ENCODE results near the gene CDH3. TPM values are rescaled to one million over a fixed set of nuclear protein-coding genes. Genes with fewer than 3 reads are reported as not detected.

The CDH3 gene
- total and polyA plus RNA-seq, 2 of the 13 experiments (the other 11 are each of a cell fraction or from before 2014, with no cell fraction given), result 0.11 TPM; not detected in 1

DNA sequence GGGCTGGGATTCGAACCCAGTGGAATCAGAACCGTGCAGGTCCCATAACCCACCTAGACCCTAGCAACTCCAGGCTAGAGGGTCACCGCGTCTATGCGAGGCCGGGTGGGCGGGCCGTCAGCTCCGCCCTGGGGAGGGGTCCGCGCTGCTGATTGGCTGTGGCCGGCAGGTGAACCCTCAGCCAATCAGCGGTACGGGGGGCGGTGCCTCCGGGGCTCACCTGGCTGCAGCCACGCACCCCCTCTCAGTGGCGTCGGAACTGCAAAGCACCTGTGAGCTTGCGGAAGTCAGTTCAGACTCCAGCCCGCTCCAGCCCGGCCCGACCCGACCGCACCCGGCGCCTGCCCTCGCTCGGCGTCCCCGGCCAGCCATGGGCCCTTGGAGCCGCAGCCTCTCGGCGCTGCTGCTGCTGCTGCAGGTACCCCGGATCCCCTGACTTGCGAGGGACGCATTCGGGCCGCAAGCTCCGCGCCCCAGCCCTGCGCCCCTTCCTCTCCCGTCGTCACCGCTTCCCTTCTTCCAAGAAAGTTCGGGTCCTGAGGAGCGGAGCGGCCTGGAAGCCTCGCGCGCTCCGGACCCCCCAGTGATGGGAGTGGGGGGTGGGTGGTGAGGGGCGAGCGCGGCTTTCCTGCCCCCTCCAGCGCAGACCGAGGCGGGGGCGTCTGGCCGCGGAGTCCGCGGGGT, 92.1 kb downstream of the CDH3 start, which contains the start of gene CDH1 (continued):
- TF ChIP-seq, protein P1, sequence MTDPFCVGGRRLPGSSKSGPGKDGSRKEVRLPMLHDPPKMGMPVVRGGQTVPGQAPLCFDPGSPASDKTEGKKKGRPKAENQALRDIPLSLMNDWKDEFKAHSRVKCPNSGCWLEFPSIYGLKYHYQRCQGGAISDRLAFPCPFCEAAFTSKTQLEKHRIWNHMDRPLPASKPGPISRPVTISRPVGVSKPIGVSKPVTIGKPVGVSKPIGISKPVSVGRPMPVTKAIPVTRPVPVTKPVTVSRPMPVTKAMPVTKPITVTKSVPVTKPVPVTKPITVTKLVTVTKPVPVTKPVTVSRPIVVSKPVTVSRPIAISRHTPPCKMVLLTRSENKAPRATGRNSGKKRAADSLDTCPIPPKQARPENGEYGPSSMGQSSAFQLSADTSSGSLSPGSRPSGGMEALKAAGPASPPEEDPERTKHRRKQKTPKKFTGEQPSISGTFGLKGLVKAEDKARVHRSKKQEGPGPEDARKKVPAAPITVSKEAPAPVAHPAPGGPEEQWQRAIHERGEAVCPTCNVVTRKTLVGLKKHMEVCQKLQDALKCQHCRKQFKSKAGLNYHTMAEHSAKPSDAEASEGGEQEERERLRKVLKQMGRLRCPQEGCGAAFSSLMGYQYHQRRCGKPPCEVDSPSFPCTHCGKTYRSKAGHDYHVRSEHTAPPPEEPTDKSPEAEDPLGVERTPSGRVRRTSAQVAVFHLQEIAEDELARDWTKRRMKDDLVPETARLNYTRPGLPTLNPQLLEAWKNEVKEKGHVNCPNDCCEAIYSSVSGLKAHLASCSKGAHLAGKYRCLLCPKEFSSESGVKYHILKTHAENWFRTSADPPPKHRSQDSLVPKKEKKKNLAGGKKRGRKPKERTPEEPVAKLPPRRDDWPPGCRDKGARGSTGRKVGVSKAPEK (CRISPR knock-in tag; IDR thresholded peaks at IDR 0.05; ENCODE audit: borderline replicate concordance), result no peak
- TF ChIP-seq FOXA1 (IDR thresholded peaks at IDR 0.05), result no peak
- no peak for TF ChIP-seq FOXA1 (CRISPR knock-in tag; IDR thresholded peaks at IDR 0.05)
- no peak for TF ChIP-seq ZNF879 (CRISPR knock-in tag; IDR thresholded peaks at IDR 0.05)
- no peak for TF ChIP-seq SRSF4 (IDR thresholded peaks at IDR 0.05; ENCODE audit: low read depth, low read length, poor library complexity, severe bottlenecking)
- TF ChIP-seq PAF1 (CRISPR knock-in tag; IDR thresholded peaks at IDR 0.05), result no peak
- TF ChIP-seq, protein P2, sequence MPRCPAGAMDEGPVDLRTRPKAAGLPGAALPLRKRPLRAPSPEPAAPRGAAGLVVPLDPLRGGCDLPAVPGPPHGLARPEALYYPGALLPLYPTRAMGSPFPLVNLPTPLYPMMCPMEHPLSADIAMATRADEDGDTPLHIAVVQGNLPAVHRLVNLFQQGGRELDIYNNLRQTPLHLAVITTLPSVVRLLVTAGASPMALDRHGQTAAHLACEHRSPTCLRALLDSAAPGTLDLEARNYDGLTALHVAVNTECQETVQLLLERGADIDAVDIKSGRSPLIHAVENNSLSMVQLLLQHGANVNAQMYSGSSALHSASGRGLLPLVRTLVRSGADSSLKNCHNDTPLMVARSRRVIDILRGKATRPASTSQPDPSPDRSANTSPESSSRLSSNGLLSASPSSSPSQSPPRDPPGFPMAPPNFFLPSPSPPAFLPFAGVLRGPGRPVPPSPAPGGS (CRISPR knock-in tag; IDR thresholded peaks at IDR 0.05), result no peak
- 0 out of 2 replicates have a peak, but pooled peaks have one; percentile 66 for TF ChIP-seq MEIS1 (CRISPR knock-in tag; IDR thresholded peaks at IDR 0.05; ENCODE audit: borderline replicate concordance)
- TF ChIP-seq RORA (CRISPR knock-in tag; IDR thresholded peaks at IDR 0.05), result no peak
- TF ChIP-seq, protein P3, sequence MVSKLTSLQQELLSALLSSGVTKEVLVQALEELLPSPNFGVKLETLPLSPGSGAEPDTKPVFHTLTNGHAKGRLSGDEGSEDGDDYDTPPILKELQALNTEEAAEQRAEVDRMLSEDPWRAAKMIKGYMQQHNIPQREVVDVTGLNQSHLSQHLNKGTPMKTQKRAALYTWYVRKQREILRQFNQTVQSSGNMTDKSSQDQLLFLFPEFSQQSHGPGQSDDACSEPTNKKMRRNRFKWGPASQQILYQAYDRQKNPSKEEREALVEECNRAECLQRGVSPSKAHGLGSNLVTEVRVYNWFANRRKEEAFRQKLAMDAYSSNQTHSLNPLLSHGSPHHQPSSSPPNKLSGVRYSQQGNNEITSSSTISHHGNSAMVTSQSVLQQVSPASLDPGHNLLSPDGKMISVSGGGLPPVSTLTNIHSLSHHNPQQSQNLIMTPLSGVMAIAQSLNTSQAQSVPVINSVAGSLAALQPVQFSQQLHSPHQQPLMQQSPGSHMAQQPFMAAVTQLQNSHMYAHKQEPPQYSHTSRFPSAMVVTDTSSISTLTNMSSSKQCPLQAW (CRISPR knock-in tag; IDR thresholded peaks at IDR 0.05), result no peak
- TF ChIP-seq, protein P4, sequence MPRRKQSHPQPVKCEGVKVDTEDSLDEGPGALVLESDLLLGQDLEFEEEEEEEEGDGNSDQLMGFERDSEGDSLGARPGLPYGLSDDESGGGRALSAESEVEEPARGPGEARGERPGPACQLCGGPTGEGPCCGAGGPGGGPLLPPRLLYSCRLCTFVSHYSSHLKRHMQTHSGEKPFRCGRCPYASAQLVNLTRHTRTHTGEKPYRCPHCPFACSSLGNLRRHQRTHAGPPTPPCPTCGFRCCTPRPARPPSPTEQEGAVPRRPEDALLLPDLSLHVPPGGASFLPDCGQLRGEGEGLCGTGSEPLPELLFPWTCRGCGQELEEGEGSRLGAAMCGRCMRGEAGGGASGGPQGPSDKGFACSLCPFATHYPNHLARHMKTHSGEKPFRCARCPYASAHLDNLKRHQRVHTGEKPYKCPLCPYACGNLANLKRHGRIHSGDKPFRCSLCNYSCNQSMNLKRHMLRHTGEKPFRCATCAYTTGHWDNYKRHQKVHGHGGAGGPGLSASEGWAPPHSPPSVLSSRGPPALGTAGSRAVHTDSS (CRISPR knock-in tag; conservative IDR thresholded peaks at IDR 0.05), result no peak
- no peak for TF ChIP-seq ZBTB3 (CRISPR knock-in tag; IDR thresholded peaks at IDR 0.05; ENCODE audit: borderline replicate concordance, low read depth)
- TF ChIP-seq FOSL2 (CRISPR knock-in tag; IDR thresholded peaks at IDR 0.05), result no peak
- no peak for TF ChIP-seq SMAD1 (CRISPR knock-in tag; IDR thresholded peaks at IDR 0.05; ENCODE audit: borderline replicate concordance, low read depth)
- no peak for TF ChIP-seq ZNF746 (CRISPR knock-in tag; IDR thresholded peaks at IDR 0.05)
- TF ChIP-seq, protein P5, sequence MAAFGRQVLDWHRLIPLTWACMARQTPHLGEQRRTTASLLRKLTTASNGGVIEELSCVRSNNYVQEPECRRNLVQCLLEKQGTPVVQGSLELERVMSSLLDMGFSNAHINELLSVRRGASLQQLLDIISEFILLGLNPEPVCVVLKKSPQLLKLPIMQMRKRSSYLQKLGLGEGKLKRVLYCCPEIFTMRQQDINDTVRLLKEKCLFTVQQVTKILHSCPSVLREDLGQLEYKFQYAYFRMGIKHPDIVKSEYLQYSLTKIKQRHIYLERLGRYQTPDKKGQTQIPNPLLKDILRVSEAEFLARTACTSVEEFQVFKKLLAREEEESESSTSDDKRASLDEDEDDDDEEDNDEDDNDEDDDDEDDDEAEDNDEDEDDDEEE (CRISPR knock-in tag; IDR thresholded peaks at IDR 0.05), result no peak
- no peak for TF ChIP-seq ZSCAN9 (CRISPR knock-in tag; IDR thresholded peaks at IDR 0.05; ENCODE audit: borderline replicate concordance)
- TF ChIP-seq, protein P6, sequence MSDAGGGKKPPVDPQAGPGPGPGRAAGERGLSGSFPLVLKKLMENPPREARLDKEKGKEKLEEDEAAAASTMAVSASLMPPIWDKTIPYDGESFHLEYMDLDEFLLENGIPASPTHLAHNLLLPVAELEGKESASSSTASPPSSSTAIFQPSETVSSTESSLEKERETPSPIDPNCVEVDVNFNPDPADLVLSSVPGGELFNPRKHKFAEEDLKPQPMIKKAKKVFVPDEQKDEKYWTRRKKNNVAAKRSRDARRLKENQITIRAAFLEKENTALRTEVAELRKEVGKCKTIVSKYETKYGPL (CRISPR knock-in tag; IDR thresholded peaks at IDR 0.05), result no peak
